Thyroid gland (tissue), 4 donors: ENCODE measurements around the gene ROPN1B. TPM values are rescaled to one million over a fixed set of nuclear protein-coding genes. Genes with fewer than 3 reads are reported as not detected.
"Not testable (repeated sequence)": the region's sequence is repeated elsewhere in the genome, so short reads cannot be mapped to it uniquely, and the experiment has no call there.

Experiments used
- DNase-seq, 2 donors: peaks; one replicate each; pipeline ENCODE4 v3.0.0-alpha.2; 2019
- H3K27ac ChIP-seq, 3 donors: fragments of 200-600 bp; sonication (generic); 1 replicate in 2 of 3; 2 replicates in 1 of 3; pipeline ENCODE4 v1.5.1; 2016 to 2019; ENCODE audit warnings: mild to moderate bottlenecking in 1 of 3, moderate library complexity in 1 of 3
- H3K27me3 ChIP-seq: fragments of 200-600 bp; sonication (generic); one replicate; pipeline ENCODE4 v1.5.1; 2019
- H3K36me3 ChIP-seq, 2 donors: fragments of 200-600 bp; sonication (generic); one replicate each; pipeline ENCODE4 v1.5.1; 2016 to 2019
- H3K4me1 ChIP-seq, 2 donors: fragments of 200-600 bp; sonication (generic); one replicate each; pipeline ENCODE4 v1.5.1; 2017 to 2019
- H3K4me3 ChIP-seq, 3 donors: fragments of 200-600 bp; sonication (generic); replicated peaks in 1 of 3; 1 replicate in 2 of 3; 2 replicates in 1 of 3; pipeline ENCODE4 v1.5.1; 2016; ENCODE audit warnings: mild to moderate bottlenecking in 1 of 3
- H3K9me3 ChIP-seq: fragments of 200-600 bp; sonication (generic); one replicate; pipeline ENCODE4 v1.5.1; 2017
- POLR2A ChIP-seq, 2 donors: fragments of 450-650 bp; IDR thresholded peaks; one replicate each; pipeline ENCODE4 v1.6.1; 2017; ENCODE audit warnings: antibody characterized with exemption in 2 of 2, mild to moderate bottlenecking in 2 of 2, moderate library complexity in 1 of 2
- WGBS, 2 donors: methylation state at CpG; one replicate each; pipeline ENCODE4 v1.1.5; 2017; 5-methylcytosine and 5-hydroxymethylcytosine counted together
- intact Hi-C: fragments of 100-400 bp; cut with DNase I; formaldehyde crosslinking; loops from one replicate; pipeline ENCODE4 v1.15.1; 2023
- total RNA-seq, 4 donors: library from RNA; depleted of rRNA; stranded (reverse); fragments of >200 nt; gene quantifications; one replicate each; pipeline ENCODE4 v1.2.3, GENCODE V29; 2016
- TF ChIP-seq, protein P1 (sequence below), 6 experiments: fragments of 200-600 bp in 3 of 6; fragments of 450-650 bp in 3 of 6; sonication (generic) in 3 of 6; IDR thresholded peaks; one replicate each; pipeline ENCODE4 v1.5.1; 2016 to 2019; ENCODE audit warnings: antibody characterized with exemption in 6 of 6, mild to moderate bottlenecking in 2 of 6, inconsistent platforms in 1 of 6, moderate library complexity in 1 of 6

ROPN1B gene
- total RNA-seq, 4 donors from 2014 or later, result 0.54 to 2.4 (median 1.5) TPM

DNA sequence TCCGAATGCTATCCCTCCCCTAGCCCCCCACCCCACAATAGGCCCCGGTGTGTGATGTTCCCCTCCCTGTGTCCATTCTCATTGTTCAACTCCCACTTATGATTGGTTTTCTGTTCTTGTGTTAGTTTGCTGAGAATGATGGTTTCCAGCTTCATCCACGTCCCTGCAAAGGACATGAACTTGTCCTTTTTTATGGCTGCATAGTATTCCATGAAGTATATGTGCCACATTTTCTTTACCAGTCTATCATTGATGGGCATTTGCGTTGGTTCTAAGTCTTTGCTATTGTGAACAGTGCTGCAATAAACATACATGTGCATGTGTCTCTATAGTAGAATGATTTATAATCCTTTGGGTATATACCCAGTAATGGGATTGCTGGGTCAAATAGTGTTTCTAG, 12.0 kb upstream of the ROPN1B start:
- H3K9me3 ChIP-seq, DNase-seq, H3K4me1 ChIP-seq, H3K27ac ChIP-seq, H3K36me3 ChIP-seq, intact Hi-C loops, H3K4me3 ChIP-seq, H3K27me3 ChIP-seq: not testable (repeated sequence)
- 96 to 97% methylated on average over 4 of the region's 4 CpGs for WGBS, 2 donors

DNA sequence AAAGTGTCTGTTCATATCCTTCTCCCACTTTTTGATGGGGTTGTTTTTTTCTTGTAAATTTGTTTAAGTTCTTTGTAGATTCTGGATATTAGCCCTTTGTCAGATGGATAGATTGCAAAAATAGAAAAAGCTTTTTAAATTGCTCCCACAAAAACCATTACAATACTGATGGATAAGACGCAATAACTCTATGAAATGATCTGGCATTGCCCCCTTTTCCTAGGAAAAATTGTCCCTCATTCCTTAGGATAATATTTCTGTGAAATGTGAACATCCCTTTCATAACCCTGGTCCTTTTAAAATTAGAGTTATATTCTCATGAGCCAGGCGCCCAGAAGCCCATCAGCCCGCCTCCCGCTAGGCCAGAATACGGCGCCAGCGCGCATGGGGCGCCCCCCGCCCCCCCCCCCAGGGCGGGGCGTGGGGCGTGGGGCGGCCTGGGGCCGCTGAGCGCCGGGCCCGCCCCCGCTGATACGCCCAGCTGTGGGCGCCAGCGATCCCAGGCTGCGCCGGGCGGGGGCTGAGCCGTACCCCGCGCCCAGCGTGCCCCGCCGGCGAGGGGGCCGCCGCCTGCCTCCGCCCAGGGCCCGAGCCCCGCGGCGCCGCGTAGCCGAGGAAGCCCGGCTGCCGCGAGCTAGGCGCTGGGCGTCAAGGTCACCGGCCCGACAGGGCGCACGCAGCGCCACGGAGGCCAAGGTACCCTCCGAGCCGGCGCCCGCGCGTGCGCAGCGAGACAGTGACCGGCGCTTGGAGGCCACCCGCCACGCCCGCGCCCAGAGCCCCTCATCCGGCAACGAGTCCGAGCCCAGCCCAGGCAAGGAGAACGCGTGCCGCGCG, 11.1 kb upstream of the ROPN1B start:
- Histone ChIP-seq H3K4me3 (no peak overlapping the region), H3K4me1 (no peaks in the 10 kb centered on the region), H3K9me3 (no peaks in the 10 kb centered on the region), H3K27me3 (no peaks in the 10 kb centered on the region), H3K36me3 (no peaks in the 10 kb centered on the region), H3K27ac (no peak overlapping the region)
- TF ChIP-seq POLR2A (IDR thresholded peaks at IDR 0.05), result no peak
- TF ChIP-seq, protein P1, sequence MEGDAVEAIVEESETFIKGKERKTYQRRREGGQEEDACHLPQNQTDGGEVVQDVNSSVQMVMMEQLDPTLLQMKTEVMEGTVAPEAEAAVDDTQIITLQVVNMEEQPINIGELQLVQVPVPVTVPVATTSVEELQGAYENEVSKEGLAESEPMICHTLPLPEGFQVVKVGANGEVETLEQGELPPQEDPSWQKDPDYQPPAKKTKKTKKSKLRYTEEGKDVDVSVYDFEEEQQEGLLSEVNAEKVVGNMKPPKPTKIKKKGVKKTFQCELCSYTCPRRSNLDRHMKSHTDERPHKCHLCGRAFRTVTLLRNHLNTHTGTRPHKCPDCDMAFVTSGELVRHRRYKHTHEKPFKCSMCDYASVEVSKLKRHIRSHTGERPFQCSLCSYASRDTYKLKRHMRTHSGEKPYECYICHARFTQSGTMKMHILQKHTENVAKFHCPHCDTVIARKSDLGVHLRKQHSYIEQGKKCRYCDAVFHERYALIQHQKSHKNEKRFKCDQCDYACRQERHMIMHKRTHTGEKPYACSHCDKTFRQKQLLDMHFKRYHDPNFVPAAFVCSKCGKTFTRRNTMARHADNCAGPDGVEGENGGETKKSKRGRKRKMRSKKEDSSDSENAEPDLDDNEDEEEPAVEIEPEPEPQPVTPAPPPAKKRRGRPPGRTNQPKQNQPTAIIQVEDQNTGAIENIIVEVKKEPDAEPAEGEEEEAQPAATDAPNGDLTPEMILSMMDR (IDR thresholded peaks at IDR 0.05), result no peak
- intact Hi-C loops, result no loop called here
- WGBS, 2 donors, result 24 to 36% methylated on average over 3 to 4 of the region's 75 CpGs
- DNase-seq, result no peak

DNA sequence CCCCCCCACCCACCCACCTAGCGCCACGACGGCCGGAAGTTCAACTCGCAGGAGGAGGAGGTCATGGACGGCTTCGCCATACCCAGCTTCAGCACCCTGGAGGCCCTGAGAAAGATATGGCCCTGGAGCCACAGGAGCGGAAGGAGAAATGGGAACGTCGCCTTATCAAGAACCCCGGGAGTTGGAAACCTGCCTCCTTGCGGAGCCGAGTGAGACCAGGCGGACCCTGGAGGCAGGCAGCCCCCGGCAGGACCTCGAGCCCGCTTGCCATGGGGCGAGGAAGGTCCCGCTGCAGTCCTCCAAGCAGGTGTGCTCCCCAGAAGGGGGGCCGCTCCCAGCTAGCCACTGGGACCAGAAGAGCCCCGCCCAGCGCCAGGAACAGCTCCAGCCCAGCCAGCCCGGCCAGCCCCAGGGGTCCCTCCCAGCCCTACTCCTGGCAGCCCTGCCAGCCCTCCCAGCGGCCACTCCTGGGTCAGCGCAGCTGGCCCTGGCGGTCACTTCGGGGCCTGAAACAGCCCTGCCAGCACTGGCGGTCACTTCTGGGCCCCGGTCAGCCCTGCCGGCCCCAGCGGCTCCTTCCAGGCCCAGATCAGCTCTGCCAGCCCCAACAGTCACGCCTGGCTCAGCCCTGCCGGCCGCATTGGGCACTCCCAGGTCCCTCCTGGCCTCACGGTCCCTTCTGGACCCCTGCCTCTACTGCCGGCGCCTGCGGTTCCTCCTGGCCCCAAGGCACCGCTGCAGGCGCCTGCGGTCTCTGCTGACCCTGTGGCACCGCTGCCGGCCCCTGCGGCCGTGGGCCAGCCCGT, 10.3 kb upstream of the ROPN1B start:
- H3K9me3 ChIP-seq, result no peaks in the 10 kb centered on the region
- H3K27ac ChIP-seq, result no peak overlapping the region
- no peaks in the 10 kb centered on the region for H3K36me3 ChIP-seq
- no peak for DNase-seq
- H3K4me1 ChIP-seq, result no peaks in the 10 kb centered on the region
- WGBS, 2 donors, result 67 to 92% methylated on average over 13 of the region's 46 CpGs
- TF ChIP-seq, protein P1 (IDR thresholded peaks at IDR 0.05), result no peak
- TF ChIP-seq POLR2A (IDR thresholded peaks at IDR 0.05), result no peak
- no peak overlapping the region for H3K4me3 ChIP-seq
- intact Hi-C loops, result no loop called here
- H3K27me3 ChIP-seq, result no peaks in the 10 kb centered on the region

DNA sequence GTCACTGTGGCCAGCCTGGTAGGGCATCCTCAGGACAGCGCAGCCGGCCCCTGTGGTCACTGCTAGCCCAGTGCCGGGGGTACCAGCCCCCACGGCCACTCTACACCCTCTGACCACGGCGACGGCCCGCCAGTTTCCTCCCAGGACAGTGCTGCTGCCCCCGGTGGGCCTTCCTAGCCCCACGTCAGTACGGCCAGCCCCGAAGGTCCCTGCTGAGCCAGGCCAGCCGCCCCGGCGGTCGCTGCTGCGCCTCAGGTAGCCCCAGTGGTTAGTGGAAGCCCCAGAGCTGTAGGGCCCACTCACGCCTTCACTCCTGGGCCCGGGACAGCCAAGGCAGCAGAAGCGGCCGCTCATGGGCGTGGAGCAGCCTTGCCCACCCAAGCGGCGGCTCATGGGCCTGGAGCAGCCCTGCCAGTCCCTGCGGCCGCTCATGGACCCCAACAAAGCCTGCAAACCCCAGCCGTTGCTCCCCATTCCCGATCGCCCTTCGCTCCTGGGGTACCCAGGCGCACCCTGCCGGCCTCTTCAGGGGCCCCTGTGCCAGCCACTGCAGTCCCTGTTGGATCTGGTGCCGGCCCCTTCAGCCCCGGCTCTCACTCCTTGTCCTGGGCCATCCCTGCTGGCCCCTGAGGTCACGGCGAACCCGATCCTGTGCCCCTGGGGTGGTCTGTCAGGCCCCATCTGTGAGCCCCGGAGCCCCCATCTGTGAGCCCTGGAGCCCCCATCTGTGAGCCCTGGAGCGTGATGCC, 9.5 kb upstream of the ROPN1B start:
- DNase-seq, result no peak
- intact Hi-C loops, result no loop called here
- Histone ChIP-seq H3K27ac (no peak overlapping the region), H3K4me1 (no peaks in the 10 kb centered on the region), H3K4me3 (no peak overlapping the region), H3K27me3 (no peaks in the 10 kb centered on the region), H3K36me3 (no peaks in the 10 kb centered on the region), H3K9me3 (no peaks in the 10 kb centered on the region)
- no peak for TF ChIP-seq POLR2A (IDR thresholded peaks at IDR 0.05)
- TF ChIP-seq, protein P1 (IDR thresholded peaks at IDR 0.05), result no peak
- 94 to 95% methylated on average over 15 to 24 of the region's 39 CpGs for WGBS, 2 donors

DNA sequence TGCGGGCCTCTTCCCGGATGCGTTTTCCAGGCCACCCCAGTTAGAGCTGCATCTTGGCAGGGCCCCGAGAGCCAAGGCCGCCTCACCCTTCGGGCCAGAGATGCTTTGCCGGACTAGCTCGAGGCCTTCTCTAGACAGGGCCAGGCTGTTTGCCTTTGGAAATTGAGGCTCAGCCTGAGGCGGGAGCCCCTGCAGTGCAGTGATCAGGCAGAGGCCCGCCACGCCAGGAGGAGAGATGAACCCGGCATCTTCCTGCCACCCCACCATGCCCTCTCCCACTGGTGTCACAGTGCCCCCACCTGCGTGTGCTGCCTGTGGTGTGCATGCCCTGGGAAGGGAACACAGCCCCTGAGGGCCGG, 8.9 kb upstream of the ROPN1B start:
- DNase-seq, result no peak
- H3K36me3 ChIP-seq, result no peaks in the 10 kb centered on the region
- WGBS, 2 donors, result 88 to 96% methylated on average over 1 to 4 of the region's 14 CpGs
- no peak for TF ChIP-seq POLR2A (IDR thresholded peaks at IDR 0.05)
- TF ChIP-seq, protein P1 (IDR thresholded peaks at IDR 0.05), result no peak
- no peak overlapping the region for H3K4me3 ChIP-seq
- intact Hi-C loops, result no loop called here
- no peaks in the 10 kb centered on the region for H3K4me1 ChIP-seq
- H3K27me3 ChIP-seq, result no peaks in the 10 kb centered on the region
- H3K9me3 ChIP-seq, result no peaks in the 10 kb centered on the region
- no peak overlapping the region for H3K27ac ChIP-seq
